Neural cell (in vitro differentiated cells): ENCODE measurements around the gene IBA57. TPM values are rescaled to one million over a fixed set of nuclear protein-coding genes. Genes with fewer than 3 reads are reported as not detected.
"Not testable (repeated sequence)": the region's sequence is repeated elsewhere in the genome, so short reads cannot be mapped to it uniquely, and the experiment has no call there.

Experiments used
- H2AFZ ChIP-seq: fragments of 200-600, 300-800 bp; sonication (generic), shearing (Covaris generic); 2 replicates; pipeline ENCODE4 v1.6.0; 2014; ENCODE audit warnings: low read depth, mild to moderate bottlenecking, antibody characterized with exemption, low read length, moderate library complexity
- H3F3A ChIP-seq: fragments of 200-600 bp; shearing (Covaris generic); 2 replicates; pipeline ENCODE4 v1.6.1; 2016; ENCODE audit warnings: mild to moderate bottlenecking, moderate library complexity, mixed read lengths, antibody characterized with exemption, low read length; ENCODE audit not compliant: insufficient read depth, poor library complexity, severe bottlenecking
- H3K27ac ChIP-seq: fragments of 200-600, 300-800 bp; sonication (generic), shearing (Covaris generic); 2 replicates; pipeline ENCODE4 v1.5.1; 2014; ENCODE audit warnings: mild to moderate bottlenecking, low read length, moderate library complexity
- H3K27me3 ChIP-seq: fragments of 300-800, 200-600 bp; sonication (generic), shearing (Covaris generic); 2 replicates; pipeline ENCODE4 v1.6.0; 2014; ENCODE audit warnings: mild to moderate bottlenecking, low read depth, low read length, moderate library complexity; ENCODE audit not compliant: insufficient read depth
- H3K36me3 ChIP-seq: fragments of 300-800, 200-600 bp; sonication (generic), shearing (Covaris generic); 2 replicates; pipeline ENCODE4 v1.5.1; 2014; ENCODE audit warnings: mild to moderate bottlenecking, antibody characterized with exemption, low read length, moderate library complexity; ENCODE audit not compliant: insufficient read depth
- H3K4me2 ChIP-seq: fragments of 300-800, 200-600 bp; sonication (generic), shearing (Covaris generic); 2 replicates; pipeline ENCODE4 v1.6.0; 2014; ENCODE audit warnings: mild to moderate bottlenecking, low read length
- H3K4me3 ChIP-seq: fragments of 300-800, 200-600 bp; sonication (generic), shearing (Covaris generic); 2 replicates; pipeline ENCODE4 v1.5.1; 2014; ENCODE audit warnings: mild to moderate bottlenecking, low read length, moderate library complexity
- H3K79me2 ChIP-seq: fragments of 200-600 bp; shearing (Covaris generic); replicated peaks from 2 replicates; pipeline ENCODE4 v1.6.0; 2014; ENCODE audit warnings: mild to moderate bottlenecking, low read length, moderate library complexity; ENCODE audit not compliant: insufficient read depth
- H3K9ac ChIP-seq: fragments of 300-800, 200-600 bp; sonication (generic), shearing (Covaris generic); 2 replicates; pipeline ENCODE4 v1.6.1; 2016; ENCODE audit warnings: mild to moderate bottlenecking, low read length, mixed read lengths
- H3K9me2 ChIP-seq: fragments of 200-600 bp; shearing (Covaris generic); 2 replicates; pipeline ENCODE4 v1.6.1; 2016; ENCODE audit warnings: mild to moderate bottlenecking, low read length, mixed read lengths; ENCODE audit not compliant: insufficient read depth
- H3K9me3 ChIP-seq: fragments of 200-600, 300-800 bp; sonication (generic), shearing (Covaris generic); 2 replicates; pipeline ENCODE4 v1.6.1; 2016; ENCODE audit warnings: mild to moderate bottlenecking, mixed run types, low read length, moderate library complexity, mixed read lengths
- H4K20me1 ChIP-seq: fragments of 200-600 bp; shearing (Covaris generic); 2 replicates; pipeline ENCODE4 v1.6.1; 2016; ENCODE audit warnings: mild to moderate bottlenecking, mixed run types; ENCODE audit not compliant: insufficient read depth
- EP300 ChIP-seq: fragments of 450-650 bp; conservative IDR thresholded peaks from 2 replicates; pipeline ENCODE4 v1.6.1; 2014; ENCODE audit warnings: antibody characterized with exemption, mild to moderate bottlenecking, moderate library complexity; ENCODE audit not compliant: poor library complexity, severe bottlenecking
- EZH2 ChIP-seq: fragments of 200-600, 300-800 bp; shearing (Covaris generic), sonication (generic); IDR thresholded peaks from 2 replicates; pipeline ENCODE4 v1.6.1; 2014; ENCODE audit warnings: antibody characterized with exemption, low read length, borderline replicate concordance, mild to moderate bottlenecking; ENCODE audit not compliant: insufficient read depth, poor library complexity, severe bottlenecking
- MXI1 ChIP-seq: fragments of 450-650 bp; conservative IDR thresholded peaks from 2 replicates; pipeline ENCODE4 v1.6.1; 2014; ENCODE audit warnings: antibody characterized with exemption, mild to moderate bottlenecking; ENCODE audit not compliant: poor library complexity, severe bottlenecking
- POLR2AphosphoS5 ChIP-seq: IDR thresholded peaks from 2 replicates; pipeline ENCODE4 v1.6.1; 2012
- RAD21 ChIP-seq: fragments of 450-650 bp; conservative IDR thresholded peaks from 2 replicates; pipeline ENCODE4 v1.6.1; 2014; ENCODE audit warnings: antibody characterized with exemption, mild to moderate bottlenecking, moderate library complexity
- SMC3 ChIP-seq: fragments of 450-650 bp; conservative IDR thresholded peaks from 2 replicates; pipeline ENCODE4 v1.6.1; 2014; ENCODE audit warnings: antibody characterized with exemption, mild to moderate bottlenecking, moderate library complexity; ENCODE audit not compliant: poor library complexity
- TAF1 ChIP-seq: IDR thresholded peaks from 2 replicates; pipeline ENCODE4 v1.6.1; 2012; ENCODE audit warnings: low read depth
- polyA plus RNA-seq: library from polyadenylated mRNA; depleted of rRNA; stranded (reverse); fragments of >200 nt; gene quantifications from 2 replicates; pipeline ENCODE4 v1.2.3, GENCODE V29; 2014
- TF ChIP-seq, protein P1 (sequence below): IDR thresholded peaks from 2 replicates; pipeline ENCODE4 v1.6.1; 2012; ENCODE audit warnings: borderline replicate concordance
- TF ChIP-seq, protein P2 (sequence below): fragments of 450-650 bp; IDR thresholded peaks from 2 replicates; pipeline ENCODE4 v1.5.1; 2014; ENCODE audit warnings: antibody characterized with exemption, mild to moderate bottlenecking, moderate library complexity; ENCODE audit not compliant: poor library complexity, severe bottlenecking

The IBA57 gene
- polyA plus RNA-seq, 1 donor from 2014 or later: 5.5 TPM

DNA sequence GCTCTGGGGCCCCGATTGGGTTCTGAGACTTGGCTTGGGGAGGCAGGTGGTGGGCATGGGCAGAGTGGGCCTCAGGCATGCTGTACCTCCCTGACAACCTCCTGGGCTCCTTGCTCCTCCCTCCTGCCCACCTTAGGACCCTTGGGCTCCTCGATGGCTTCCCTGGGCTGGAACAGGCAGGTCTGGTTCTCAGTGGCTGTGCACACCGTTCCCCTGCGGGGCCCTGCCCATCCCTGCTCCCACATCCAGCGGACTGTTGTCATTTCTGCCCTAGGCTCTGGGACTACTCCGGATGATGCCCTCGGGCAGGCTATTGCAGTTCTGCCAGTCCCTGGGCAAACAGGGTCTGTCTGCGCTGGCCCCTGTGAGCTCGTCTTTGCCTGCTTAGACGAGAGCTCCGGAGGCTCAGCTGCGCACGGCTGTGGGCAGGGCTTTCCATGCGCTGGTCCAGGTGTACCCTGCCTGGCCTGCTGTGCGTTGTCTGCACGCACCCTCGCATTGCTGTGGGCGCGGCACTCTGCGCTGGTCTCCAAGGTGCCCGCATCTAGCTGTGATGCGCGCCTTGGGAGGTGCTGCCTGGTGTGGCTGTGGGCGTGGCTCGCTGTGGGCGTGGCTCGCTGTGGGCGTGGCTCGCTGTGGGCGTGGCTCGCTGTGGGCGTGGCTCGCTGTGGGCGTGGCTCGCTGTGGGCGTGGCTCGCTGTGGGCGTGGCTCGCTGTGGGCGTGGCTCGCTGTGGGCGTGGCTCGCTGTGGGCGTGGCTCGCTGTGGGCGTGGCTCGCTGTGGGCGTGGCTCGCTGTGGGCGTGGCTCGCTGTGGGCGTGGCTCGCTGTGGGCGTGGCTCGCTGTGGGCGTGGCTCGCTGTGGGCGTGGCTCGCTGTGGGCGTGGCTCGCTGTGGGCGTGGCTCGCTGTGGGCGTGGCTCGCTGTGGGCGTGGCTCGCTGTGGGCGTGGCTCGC lies 8.2 kb downstream of the IBA57 start:
- not testable (repeated sequence) for H3K9me2 ChIP-seq, H3K4me2 ChIP-seq, H2AFZ ChIP-seq, H3K27me3 ChIP-seq, H3K9me3 ChIP-seq, H3K27ac ChIP-seq, H3K4me3 ChIP-seq, H3K79me2 ChIP-seq, H4K20me1 ChIP-seq, H3K9ac ChIP-seq, H3F3A ChIP-seq, H3K36me3 ChIP-seq

GRCh38 chr1:228174482-228175315 lies 9.1 kb downstream of the IBA57 start:
- Histone ChIP-seq H3K4me2 (no peak overlapping the region), H3K9ac (no peak overlapping the region), H3K4me3 (no peak overlapping the region), H2AFZ (no peak overlapping the region), H3K9me2 (no peaks in the 10 kb centered on the region), H3K79me2 (no peaks in the 10 kb centered on the region), H4K20me1 (no peaks in the 10 kb centered on the region), H3F3A (no peaks in the 10 kb centered on the region), H3K36me3 (no peaks in the 10 kb centered on the region), H3K27me3 (no peaks in the 10 kb centered on the region), H3K9me3 (no peaks in the 10 kb centered on the region), H3K27ac (no peak overlapping the region)
- no peak for TF ChIP-seq TAF1
- no peak for TF ChIP-seq EZH2
- TF ChIP-seq SMC3: no peak

GRCh38 chr1:228175316-228176023 lies 9.9 kb downstream of the IBA57 start:
- H3K9me2 ChIP-seq: no peaks in the 10 kb centered on the region
- no peaks in the 10 kb centered on the region for H3K9me3 ChIP-seq
- TF ChIP-seq EZH2: no peak
- TF ChIP-seq MXI1: no peak
- no peak for TF ChIP-seq POLR2AphosphoS5
- TF ChIP-seq, protein P1, sequence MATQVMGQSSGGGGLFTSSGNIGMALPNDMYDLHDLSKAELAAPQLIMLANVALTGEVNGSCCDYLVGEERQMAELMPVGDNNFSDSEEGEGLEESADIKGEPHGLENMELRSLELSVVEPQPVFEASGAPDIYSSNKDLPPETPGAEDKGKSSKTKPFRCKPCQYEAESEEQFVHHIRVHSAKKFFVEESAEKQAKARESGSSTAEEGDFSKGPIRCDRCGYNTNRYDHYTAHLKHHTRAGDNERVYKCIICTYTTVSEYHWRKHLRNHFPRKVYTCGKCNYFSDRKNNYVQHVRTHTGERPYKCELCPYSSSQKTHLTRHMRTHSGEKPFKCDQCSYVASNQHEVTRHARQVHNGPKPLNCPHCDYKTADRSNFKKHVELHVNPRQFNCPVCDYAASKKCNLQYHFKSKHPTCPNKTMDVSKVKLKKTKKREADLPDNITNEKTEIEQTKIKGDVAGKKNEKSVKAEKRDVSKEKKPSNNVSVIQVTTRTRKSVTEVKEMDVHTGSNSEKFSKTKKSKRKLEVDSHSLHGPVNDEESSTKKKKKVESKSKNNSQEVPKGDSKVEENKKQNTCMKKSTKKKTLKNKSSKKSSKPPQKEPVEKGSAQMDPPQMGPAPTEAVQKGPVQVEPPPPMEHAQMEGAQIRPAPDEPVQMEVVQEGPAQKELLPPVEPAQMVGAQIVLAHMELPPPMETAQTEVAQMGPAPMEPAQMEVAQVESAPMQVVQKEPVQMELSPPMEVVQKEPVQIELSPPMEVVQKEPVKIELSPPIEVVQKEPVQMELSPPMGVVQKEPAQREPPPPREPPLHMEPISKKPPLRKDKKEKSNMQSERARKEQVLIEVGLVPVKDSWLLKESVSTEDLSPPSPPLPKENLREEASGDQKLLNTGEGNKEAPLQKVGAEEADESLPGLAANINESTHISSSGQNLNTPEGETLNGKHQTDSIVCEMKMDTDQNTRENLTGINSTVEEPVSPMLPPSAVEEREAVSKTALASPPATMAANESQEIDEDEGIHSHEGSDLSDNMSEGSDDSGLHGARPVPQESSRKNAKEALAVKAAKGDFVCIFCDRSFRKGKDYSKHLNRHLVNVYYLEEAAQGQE: no peak
- TF ChIP-seq EP300: no peak
- TF ChIP-seq, protein P2, sequence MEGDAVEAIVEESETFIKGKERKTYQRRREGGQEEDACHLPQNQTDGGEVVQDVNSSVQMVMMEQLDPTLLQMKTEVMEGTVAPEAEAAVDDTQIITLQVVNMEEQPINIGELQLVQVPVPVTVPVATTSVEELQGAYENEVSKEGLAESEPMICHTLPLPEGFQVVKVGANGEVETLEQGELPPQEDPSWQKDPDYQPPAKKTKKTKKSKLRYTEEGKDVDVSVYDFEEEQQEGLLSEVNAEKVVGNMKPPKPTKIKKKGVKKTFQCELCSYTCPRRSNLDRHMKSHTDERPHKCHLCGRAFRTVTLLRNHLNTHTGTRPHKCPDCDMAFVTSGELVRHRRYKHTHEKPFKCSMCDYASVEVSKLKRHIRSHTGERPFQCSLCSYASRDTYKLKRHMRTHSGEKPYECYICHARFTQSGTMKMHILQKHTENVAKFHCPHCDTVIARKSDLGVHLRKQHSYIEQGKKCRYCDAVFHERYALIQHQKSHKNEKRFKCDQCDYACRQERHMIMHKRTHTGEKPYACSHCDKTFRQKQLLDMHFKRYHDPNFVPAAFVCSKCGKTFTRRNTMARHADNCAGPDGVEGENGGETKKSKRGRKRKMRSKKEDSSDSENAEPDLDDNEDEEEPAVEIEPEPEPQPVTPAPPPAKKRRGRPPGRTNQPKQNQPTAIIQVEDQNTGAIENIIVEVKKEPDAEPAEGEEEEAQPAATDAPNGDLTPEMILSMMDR: no peak
- TF ChIP-seq RAD21: no peak
- TF ChIP-seq SMC3: no peak
- no peak for TF ChIP-seq TAF1
- no peak overlapping the region for H3K4me2 ChIP-seq
- H3K9ac ChIP-seq: no peak overlapping the region
- no peaks in the 10 kb centered on the region for H3K79me2 ChIP-seq
- no peaks in the 10 kb centered on the region for H3K27me3 ChIP-seq
- H3K36me3 ChIP-seq: no peaks in the 10 kb centered on the region
- H4K20me1 ChIP-seq: no peaks in the 10 kb centered on the region
- H2AFZ ChIP-seq: no peak overlapping the region
- H3K27ac ChIP-seq: no peak overlapping the region
- H3K4me3 ChIP-seq: no peak overlapping the region
- H3F3A ChIP-seq: no peaks in the 10 kb centered on the region
